HCT116 (cell line): ENCODE results near the gene CHRNA5. TPM values are rescaled to one million over a fixed set of nuclear protein-coding genes. Genes with fewer than 3 reads are reported as not detected.

Experiments used
- ATAC-seq: fragments of 200-7000 bp; cut with Tn5 transposase; 2 replicates; pipeline ENCODE4 v1.9.1; 2020; ENCODE audit warnings: mild to moderate bottlenecking, moderate library complexity
- BruUV-seq: library from RNA; stranded (reverse); fragments of 400-500 nt; replicated peaks from 2 replicates; lab custom pipeline; 2021; lab: Mats Ljungman, UMichigan
- CTCF ChIA-PET: fragments of 300-600 bp; sonication (Branson Sonifier 250); formaldehyde crosslinking; loops from one replicate; lab custom pipeline; 2021; ENCODE audit warnings: antibody characterized with exemption; lab: Charles Lee
- POLR2A ChIA-PET: fragments of 300-600, 350-600 bp; sonication (Branson Sonifier 250); formaldehyde crosslinking; loops from one replicate; lab custom pipeline; 2021; ENCODE audit warnings: antibody characterized with exemption; lab: Charles Lee
- RAD21 ChIA-PET, 2 experiments: fragments of 300-600 bp; sonication (Branson Sonifier 250); formaldehyde crosslinking; loops; one replicate each; lab custom pipeline; 2023; ENCODE audit warnings: low total read pairs in 2 of 2; ENCODE audit not compliant: uncharacterized antibody in 2 of 2, unreplicated experiment in 2 of 2, low non-redundant PET in 1 of 2; lab: Charles Lee
- DNase-seq: peaks from one replicate; pipeline ENCODE4 v3.0.0-alpha.2; 2010; ENCODE audit warnings: low read depth, low spot score
- H2AFZ ChIP-seq: fragments of 200-600 bp; shearing (Covaris generic), sonication (generic); 2 replicates; pipeline ENCODE4 v1.6.1; 2017; ENCODE audit warnings: low read depth, mixed run types, mixed read lengths, antibody characterized with exemption, low read length; ENCODE audit not compliant: poor library complexity, severe bottlenecking
- H3K27ac ChIP-seq: 2 replicates; pipeline ENCODE4 v1.5.1; 2012; ENCODE audit warnings: low read depth, low read length
- H3K27me3 ChIP-seq: fragments of 200-600 bp; sonication (generic); 2 replicates; pipeline ENCODE4 v1.6.1; 2016; ENCODE audit warnings: mixed run types, low read length, mixed read lengths; ENCODE audit not compliant: insufficient read depth
- H3K36me3 ChIP-seq, 2 experiments: fragments of 200-500 bp in 1 of 2; fragments of 200-600 bp in 1 of 2; sonication (Bioruptor generic) in 1 of 2; sonication (generic) in 1 of 2; 2 replicates each; pipeline versions ENCODE4 v1.5.1 to v1.6.1; 2014 to 2016; ENCODE audit warnings: low read length in 2 of 2, inconsistent platforms in 1 of 2, mixed read lengths in 1 of 2, mixed run types in 1 of 2; ENCODE audit not compliant: insufficient read depth in 2 of 2, control insufficient read depth in 1 of 2
- H3K4me1 ChIP-seq, 2 experiments: fragments of 200-600 bp in 1 of 2; sonication (generic) in 1 of 2; 2 replicates each; pipeline versions ENCODE4 v1.5.1 to v1.6.1; 2012 to 2017; ENCODE audit warnings: low read length in 2 of 2, inconsistent platforms in 1 of 2, mild to moderate bottlenecking in 1 of 2, mixed read lengths in 1 of 2, mixed run types in 1 of 2, moderate library complexity in 1 of 2; ENCODE audit not compliant: insufficient read depth in 2 of 2, control insufficient read depth in 1 of 2
- H3K4me2 ChIP-seq: fragments of 200-600 bp; sonication (generic); 2 replicates; pipeline ENCODE4 v1.6.1; 2017; ENCODE audit warnings: mixed run types, low read length, mixed read lengths
- H3K4me3 ChIP-seq, 2 experiments: fragments of 200-600 bp in 1 of 2; sonication (generic) in 1 of 2; replicated peaks in 1 of 2; 2 replicates each; pipeline ENCODE4 v1.5.1; 2011 to 2016; ENCODE audit warnings: low read length in 2 of 2, control low read depth in 1 of 2, low read depth in 1 of 2, mild to moderate bottlenecking in 1 of 2, mixed read lengths in 1 of 2, mixed run types in 1 of 2
- H3K79me2 ChIP-seq: fragments of 200-600 bp; sonication (generic); 2 replicates; pipeline ENCODE4 v1.6.1; 2017; ENCODE audit warnings: mild to moderate bottlenecking, mixed run types, low read length, moderate library complexity, mixed read lengths; ENCODE audit not compliant: insufficient read depth
- H3K9ac ChIP-seq: fragments of 200-600 bp; sonication (generic); 2 replicates; pipeline ENCODE4 v1.6.1; 2016; ENCODE audit warnings: low read length, mixed read lengths
- H3K9me2 ChIP-seq: fragments of 200-600 bp; sonication (generic), shearing (Covaris generic); 2 replicates; pipeline ENCODE4 v1.6.1; 2017; ENCODE audit warnings: mixed run types, mild to moderate bottlenecking, moderate library complexity; ENCODE audit not compliant: insufficient read depth
- H3K9me3 ChIP-seq, 2 experiments: fragments of 200-500 bp in 1 of 2; fragments of 200-600 bp in 1 of 2; sonication (Bioruptor generic) in 1 of 2; sonication (generic) in 1 of 2; 2 replicates each; pipeline ENCODE4 v1.6.1; 2014 to 2017; ENCODE audit warnings: low read length in 2 of 2, mixed read lengths in 2 of 2, inconsistent platforms in 1 of 2, low read depth in 1 of 2, mild to moderate bottlenecking in 1 of 2, mixed run types in 1 of 2, moderate library complexity in 1 of 2; ENCODE audit not compliant: control insufficient read depth in 1 of 2, insufficient read depth in 1 of 2
- H4K20me1 ChIP-seq: fragments of 200-600 bp; sonication (generic), shearing (Covaris generic); 2 replicates; pipeline ENCODE4 v1.6.1; 2017; ENCODE audit warnings: mixed run types, mild to moderate bottlenecking, moderate library complexity; ENCODE audit not compliant: insufficient read depth
- ATF3 ChIP-seq: IDR thresholded peaks from 2 replicates; pipeline ENCODE4 v1.6.1; 2012
- CBX3 ChIP-seq: IDR thresholded peaks from 2 replicates; pipeline ENCODE4 v1.6.1; 2012; ENCODE audit warnings: low read depth
- CEBPB ChIP-seq: IDR thresholded peaks from 2 replicates; pipeline ENCODE4 v1.6.1; 2012; ENCODE audit warnings: low read depth
- EGR1 ChIP-seq: IDR thresholded peaks from 2 replicates; pipeline ENCODE4 v1.6.1; 2012; ENCODE audit warnings: low read depth
- EZH2 ChIP-seq: fragments of 200-600 bp; sonication (generic); IDR thresholded peaks from 2 replicates; pipeline ENCODE4 v1.6.1; 2017; ENCODE audit warnings: antibody characterized with exemption, mixed run types
- EZH2phosphoT487 ChIP-seq: fragments of 200-600 bp; IDR thresholded peaks from 2 replicates; pipeline ENCODE4 v1.6.1; 2018; ENCODE audit warnings: antibody characterized with exemption, borderline replicate concordance
- FOSL1 ChIP-seq: IDR thresholded peaks from 2 replicates; pipeline ENCODE4 v1.6.1; 2012; ENCODE audit warnings: low read depth
- JUND ChIP-seq: IDR thresholded peaks from 2 replicates; pipeline ENCODE4 v1.6.1; 2012
- MAX ChIP-seq: IDR thresholded peaks from 2 replicates; pipeline ENCODE4 v1.6.1; 2012
- POLR2A ChIP-seq: IDR thresholded peaks from 2 replicates; pipeline ENCODE4 v1.7.0; 2011; ENCODE audit warnings: borderline replicate concordance; ENCODE audit not compliant: insufficient read depth, insufficient read length; ENCODE audit errors: extremely low read depth
- POLR2AphosphoS5 ChIP-seq: IDR thresholded peaks from 2 replicates; pipeline ENCODE4 v1.6.1; 2011; ENCODE audit warnings: mild to moderate bottlenecking, low read depth, low read length, moderate library complexity
- RAD21 ChIP-seq: IDR thresholded peaks from 2 replicates; pipeline ENCODE4 v1.6.1; 2012; ENCODE audit warnings: low read depth, mild to moderate bottlenecking
- REST ChIP-seq: IDR thresholded peaks from 2 replicates; pipeline ENCODE4 v1.6.1; 2012; ENCODE audit warnings: low read depth
- SIN3A ChIP-seq: IDR thresholded peaks from 2 replicates; pipeline ENCODE4 v1.6.1; 2012; ENCODE audit warnings: low read depth
- SP1 ChIP-seq: IDR thresholded peaks from 2 replicates; pipeline ENCODE4 v1.6.1; 2012; ENCODE audit warnings: low read depth
- SRF ChIP-seq: IDR thresholded peaks from 2 replicates; pipeline ENCODE4 v1.6.1; 2012; ENCODE audit warnings: low read depth
- ZBTB33 ChIP-seq: IDR thresholded peaks from 2 replicates; pipeline ENCODE4 v1.6.1; 2011; ENCODE audit warnings: mild to moderate bottlenecking, low read length, moderate library complexity; ENCODE audit not compliant: insufficient replicate concordance; ENCODE audit errors: extremely low read depth
- ZFX ChIP-seq: fragments of 450-650 bp; IDR thresholded peaks from 2 replicates; pipeline ENCODE4 v1.6.1; 2017
- ZNF274 ChIP-seq: fragments of 200-500 bp; sonication (Bioruptor generic); IDR thresholded peaks from 2 replicates; pipeline ENCODE4 v1.6.1; 2014; ENCODE audit warnings: mild to moderate bottlenecking, low read depth, low read length, inconsistent platforms
- intact Hi-C: fragments of 100-400 bp; cut with micrococcal nuclease; formaldehyde crosslinking; loops from 2 replicates; pipeline ENCODE4 v1.10.0; 2022
- total RNA-seq: library from RNA; stranded (reverse); gene quantifications from one replicate; pipeline ENCODE4 v1.2.1, GENCODE V29; 2021; ENCODE audit not compliant: unreplicated experiment

The CHRNA5 gene
- total RNA-seq, 1 experiment from 2014 or later: 25.2 TPM

GRCh38 chr15:78597583-78597982, 32.3 kb downstream of the CHRNA5 start:
- no peaks in the 10 kb centered on the region for H3K4me1 ChIP-seq
- H2AFZ ChIP-seq: no peak overlapping the region
- BruUV-seq: no TSS peak
- no peaks in the 10 kb centered on the region for H3K9me2 ChIP-seq
- H3K4me3 ChIP-seq: no peak overlapping the region
- intact Hi-C loops: no loop called here
- TF ChIP-seq FOSL1: no peak
- no peak for TF ChIP-seq POLR2AphosphoS5
- no peak for TF ChIP-seq ATF3
- TF ChIP-seq JUND: no peak
- no peak for TF ChIP-seq EZH2
- no peak for TF ChIP-seq MAX
- TF ChIP-seq SIN3A: no peak
- no peak for TF ChIP-seq CEBPB
- TF ChIP-seq ZNF274: no peak
- no peak for TF ChIP-seq REST
- TF ChIP-seq ZBTB33: no peak
- TF ChIP-seq EZH2phosphoT487: no peak
- TF ChIP-seq ZFX: no peak
- TF ChIP-seq RAD21: no peak
- no peak for TF ChIP-seq POLR2A
- TF ChIP-seq CBX3: no peak
- no peak for TF ChIP-seq EGR1
- no peak for TF ChIP-seq SRF
- no peak for TF ChIP-seq SP1
- TF ChIP-seq, all 23 proteins: peak for 0
- no peak overlapping the region for H3K4me2 ChIP-seq
- H3K79me2 ChIP-seq: no peaks in the 10 kb centered on the region
- H3K9me3 ChIP-seq: no peaks in the 10 kb centered on the region
- RAD21 ChIA-PET: no interaction called here
- POLR2A ChIA-PET: no interaction called here
- H3K27ac ChIP-seq: no peak overlapping the region
- no peaks in the 10 kb centered on the region for H3K27me3 ChIP-seq
- H3K36me3 ChIP-seq: no peaks in the 10 kb centered on the region; a peak in 1 of 4 replicates
- CTCF ChIA-PET: no interaction called here
- no peak overlapping the region for H3K9ac ChIP-seq
- no peak for ATAC-seq
- no peaks in the 10 kb centered on the region for H4K20me1 ChIP-seq
- no peak for DNase-seq
